Uterus (tissue), 4 donors: Measurements from ENCODE around the gene MDK. TPM values are rescaled to one million over a fixed set of nuclear protein-coding genes. Genes with fewer than 3 reads are reported as not detected.
A peak's percentile ranks its signal among the peaks of the same experiment; 100 is the strongest.

Experiments
- DNase-seq, 2 donors: peaks; one replicate each; pipeline ENCODE4 v3.0.0-alpha.2; 2019 to 2020
- H3K27ac ChIP-seq, 2 donors: fragments of 200-600 bp; sonication (generic); 1 replicate in 1 of 2; 2 replicates in 1 of 2; pipeline ENCODE4 v1.5.1; 2016 to 2018
- H3K27me3 ChIP-seq, 2 donors: fragments of 200-600 bp; sonication (generic); one replicate each; pipeline ENCODE4 v1.5.1; 2018 to 2019; ENCODE audit warnings: control low read depth in 1 of 2
- H3K36me3 ChIP-seq, 2 donors: fragments of 200-600 bp; sonication (generic); one replicate each; pipeline ENCODE4 v1.5.1; 2019; ENCODE audit warnings: control low read depth in 1 of 2
- H3K4me1 ChIP-seq, 2 donors: fragments of 200-600 bp; sonication (generic); one replicate each; pipeline ENCODE4 v1.5.1; 2018 to 2019; ENCODE audit warnings: control low read depth in 1 of 2
- H3K4me3 ChIP-seq, 2 donors: fragments of 200-600 bp; sonication (generic); 1 replicate in 1 of 2; 2 replicates in 1 of 2; pipeline ENCODE4 v1.5.1; 2018 to 2019; ENCODE audit warnings: mild to moderate bottlenecking in 1 of 2
- H3K9me3 ChIP-seq, 2 donors: fragments of 200-600 bp; sonication (generic); one replicate each; pipeline ENCODE4 v1.5.1; 2019; ENCODE audit warnings: control low read depth in 1 of 2
- CTCF ChIP-seq, 4 experiments: fragments of 200-600 bp in 2 of 4; fragments of 450-650 bp in 2 of 4; sonication (generic) in 2 of 4; IDR thresholded peaks; one replicate each; pipeline ENCODE4 v1.5.1; 2016 to 2019; ENCODE audit warnings: antibody characterized with exemption in 4 of 4, mild to moderate bottlenecking in 2 of 4, moderate library complexity in 1 of 4
- POLR2A ChIP-seq, 2 donors: fragments of 450-650 bp; IDR thresholded peaks; one replicate each; pipeline ENCODE4 v1.6.1; 2016; ENCODE audit warnings: antibody characterized with exemption in 2 of 2, mild to moderate bottlenecking in 1 of 2, moderate library complexity in 1 of 2
- intact Hi-C: fragments of 100-400 bp; cut with DNase I; formaldehyde crosslinking; loops from one replicate; pipeline ENCODE4 v1.15.1; 2023; ENCODE audit warnings: low total_unique reads
- total RNA-seq, 4 donors: library from RNA; depleted of rRNA in 3 of 4; stranded (reverse); fragments of >200 nt in 3 of 4; gene quantifications; one replicate each; pipeline versions ENCODE4 v1.1.0 to v1.2.4, GENCODE V29; 2014 to 2023
- donor health status: DM: yes; HTN: yes; CAD: no.

MDK gene
- total RNA-seq, 4 donors from 2014 or later = 61.7 to 305 (median 103) TPM

GRCh38 chr11:46345131-46345597 is 36.3 kb upstream of the MDK start:
- peak overlapping the region in 1 of 2 donors; percentile 9 for H3K4me3 ChIP-seq
- peak overlapping the region; percentile 55 to 65 for H3K27ac ChIP-seq
- no peaks in the 10 kb centered on the region for H3K36me3 ChIP-seq
- DNase-seq = peak in 1 of 2 donors; percentile 55
- intact Hi-C loops = no loop called here
- H3K4me1 ChIP-seq = peaks cover 0 to 9% of the 10 kb centered on the region in 2 donors
- TF ChIP-seq CTCF (IDR thresholded peaks at IDR 0.05) (no peak), POLR2A (IDR thresholded peaks at IDR 0.05) (peak; percentile 12 to 33)
- H3K27me3 ChIP-seq = no peaks in the 10 kb centered on the region
- no peaks in the 10 kb centered on the region for H3K9me3 ChIP-seq

DNA sequence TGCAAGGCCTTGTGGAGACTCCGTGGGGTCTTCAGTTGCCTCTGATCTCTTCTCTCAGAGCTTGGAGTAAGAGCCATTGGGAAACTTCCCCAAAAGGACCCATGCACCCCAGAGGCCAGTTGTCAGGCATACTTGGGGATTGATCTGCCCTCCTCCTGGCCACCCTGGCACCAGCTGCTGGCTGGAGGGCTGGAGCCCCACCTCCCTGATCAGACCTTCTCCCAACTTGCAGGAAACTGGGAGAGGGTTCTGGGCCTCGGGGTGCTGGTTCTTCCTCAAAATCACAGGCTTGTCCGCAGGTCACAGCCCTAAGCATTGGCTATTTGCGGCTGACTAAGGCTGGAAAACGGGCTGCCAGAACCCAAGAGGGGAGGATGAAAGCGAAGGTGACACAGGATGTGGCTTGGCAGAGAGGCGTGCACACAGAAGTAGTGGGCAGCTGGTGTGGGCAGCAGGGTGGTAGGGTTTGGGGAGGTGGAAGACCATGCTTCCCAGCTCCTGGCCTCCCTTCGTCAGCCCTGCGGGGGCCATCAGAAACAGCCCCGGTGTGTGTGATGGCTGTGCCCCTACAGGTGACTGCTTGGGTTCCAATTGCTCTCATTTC is 35.5 kb upstream of the MDK start:
- no peak for TF ChIP-seq CTCF (IDR thresholded peaks at IDR 0.05)
- no peak for TF ChIP-seq POLR2A (IDR thresholded peaks at IDR 0.05)
- Histone ChIP-seq H3K9me3 (no peaks in the 10 kb centered on the region), H3K4me1 (peaks cover 0 to 9% of the 10 kb centered on the region in 2 donors), H3K36me3 (no peaks in the 10 kb centered on the region), H3K27me3 (no peaks in the 10 kb centered on the region), H3K27ac (peak overlapping the region; percentile 55 to 65), H3K4me3 (peak overlapping the region in 1 of 2 donors; percentile 9)
- intact Hi-C loops = no loop called here
- no peak for DNase-seq

DNA sequence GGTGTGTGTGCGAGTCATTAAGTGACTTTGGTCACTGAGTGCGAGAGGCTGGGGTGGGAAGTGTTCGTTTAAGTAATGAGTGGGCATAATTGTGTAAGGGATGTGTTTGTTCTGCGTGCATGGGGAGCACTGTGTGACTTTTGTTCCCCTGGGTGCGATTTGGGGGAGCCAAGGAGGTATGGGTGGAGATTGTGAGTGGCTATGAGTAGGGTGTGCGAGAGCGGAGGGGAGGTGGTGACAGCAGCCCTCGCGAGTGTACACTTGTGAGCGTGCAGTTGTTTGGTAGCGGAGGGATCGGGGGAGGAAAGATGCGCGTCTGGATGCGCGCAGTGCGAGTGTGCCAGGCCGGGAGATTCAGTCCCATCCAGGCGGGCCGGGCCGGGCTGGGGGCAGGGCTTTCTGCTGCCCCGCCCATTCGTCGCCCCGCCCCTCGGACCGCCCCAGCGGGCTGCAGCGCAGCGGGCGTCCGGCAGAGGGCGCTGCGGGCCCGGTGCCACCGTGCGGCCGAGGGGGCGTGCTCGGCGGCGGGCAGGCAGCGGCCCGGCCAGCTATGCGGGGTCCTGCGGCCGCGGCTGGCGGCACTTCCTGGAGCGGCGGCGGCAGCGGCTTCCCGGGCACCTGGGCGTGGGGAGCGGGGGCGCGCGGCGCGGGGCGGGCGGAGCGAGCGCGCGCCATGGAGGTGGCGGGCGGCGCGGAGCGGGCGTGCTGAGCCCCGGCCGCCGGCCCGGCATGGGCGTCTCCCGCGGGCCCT is 34.4 kb upstream of the MDK start, which contains the start of gene DGKZ:
Gene DGKZ, plus strand, starts transcription at position 578 of the 751 bp plus-strand sequence. CDS start 197 bp downstream, outside the sequence.
- H3K4me1 ChIP-seq = peaks cover 0 to 11% of the 10 kb centered on the region in 2 donors
- no peaks in the 10 kb centered on the region for H3K27me3 ChIP-seq
- intact Hi-C loops = no loop called here
- peak; percentile 75 to 89 for DNase-seq
- peak within 1 kb of the TSS; percentile 58 to 65 for H3K27ac ChIP-seq
- H3K9me3 ChIP-seq = no peaks in the 10 kb centered on the region
- H3K36me3 ChIP-seq = no peaks in the 10 kb centered on the region
- TF ChIP-seq CTCF (IDR thresholded peaks at IDR 0.05) (peak; percentile 30 to 100 (median 95)), POLR2A (IDR thresholded peaks at IDR 0.05) (peak in 1 of 2 donors; percentile 29)
- peak within 1 kb of the TSS; percentile 64 to 86 for H3K4me3 ChIP-seq

DNA sequence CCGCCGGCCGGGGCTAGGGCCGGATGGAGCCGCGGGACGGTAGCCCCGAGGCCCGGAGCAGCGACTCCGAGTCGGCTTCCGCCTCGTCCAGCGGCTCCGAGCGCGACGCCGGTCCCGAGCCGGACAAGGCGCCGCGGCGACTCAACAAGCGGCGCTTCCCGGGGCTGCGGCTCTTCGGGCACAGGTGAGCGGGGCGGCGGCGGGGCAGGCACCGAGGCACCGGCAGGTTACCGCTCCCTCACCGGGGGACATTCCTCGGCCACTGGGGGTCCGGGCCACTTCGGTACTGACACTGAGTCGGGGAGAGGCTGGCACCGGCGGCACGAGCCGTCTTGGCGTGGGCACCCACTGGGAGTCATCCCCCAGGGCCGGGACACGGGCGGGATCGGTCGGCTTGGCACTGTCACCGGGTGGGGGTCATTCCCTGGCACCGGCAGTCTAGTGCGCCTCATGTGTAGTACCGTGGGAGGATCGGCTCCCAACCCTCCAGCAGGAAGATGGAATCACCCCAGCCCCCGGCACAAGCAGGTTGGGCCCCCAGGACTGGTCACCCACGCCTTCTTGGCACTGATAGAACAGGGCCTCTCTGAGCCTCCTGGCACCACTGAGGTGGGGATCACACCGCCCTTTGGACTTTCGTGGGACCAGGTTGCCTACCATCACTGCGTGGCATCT is 33.7 kb upstream of the MDK start:
- H3K4me1 ChIP-seq = peaks cover 0 to 15% of the 10 kb centered on the region in 2 donors
- peak overlapping the region; percentile 48 to 58 for H3K27ac ChIP-seq
- intact Hi-C loops = no loop called here
- H3K36me3 ChIP-seq = no peaks in the 10 kb centered on the region
- DNase-seq = peak in 1 of 2 donors; percentile 51
- H3K27me3 ChIP-seq = no peaks in the 10 kb centered on the region
- peak overlapping the region; percentile 64 to 86 for H3K4me3 ChIP-seq
- TF ChIP-seq POLR2A (IDR thresholded peaks at IDR 0.05) = no peak
- no peak for TF ChIP-seq CTCF (IDR thresholded peaks at IDR 0.05)
- H3K9me3 ChIP-seq = no peaks in the 10 kb centered on the region
